H1 (cell line): ENCODE data around the gene MBLAC1. TPM values are rescaled to one million over a fixed set of nuclear protein-coding genes. Genes with fewer than 3 reads are reported as not detected.

Source experiments
- microRNA counts: library from miRNA; unstranded; fragments of <30 nt; microRNA quantifications from one replicate; lab custom pipeline; 2015
- microRNA-seq, 2 experiments: library from miRNA; unstranded; fragments of <30 nt; microRNA quantifications; one replicate each; pipeline versions ENCODE4 to v1.2.0, GENCODE V29; 2016 to 2020; ENCODE audit warnings: borderline microRNAs expressed in 2 of 2, borderline number of aligned reads in 2 of 2, borderline replicate concordance in 1 of 2
- polyA plus RNA-seq, 7 experiments: library from polyadenylated mRNA; depleted of rRNA in 3 of 7; stranded (reverse) in 5 of 7; unstranded in 2 of 7; fragments of >200 nt in 5 of 7; fragments of 200-250 nt in 2 of 7; gene quantifications; 1 replicate in 5 of 7; 2 replicates in 1 of 7; 4 replicates in 1 of 7; pipeline versions ENCODE4 v1.2.1 to v1.2.3, GENCODE V29; 2011 to 2013; ENCODE audit warnings: missing spikeins in 2 of 7, mixed read lengths in 2 of 7
- small RNA-seq: library from polyadenylated mRNA; stranded (forward); fragments of <200 nt; extraction: miRNeasy Mini kit (QIAGEN cat#:217004); gene quantifications from one replicate; pipeline ENCODE3, GENCODE V24; 2013; ENCODE audit not compliant: insufficient read depth
- total RNA-seq: library from RNA; stranded (reverse); fragmentation: NEBNext Ultra II Directional; extraction: Animal tissue kit (Norgen Biotek cat#: 25700); gene quantifications from 2 replicates; pipeline ENCODE4 v1.2.1, GENCODE V29; 2021

MBLAC1 gene
- total and polyA plus RNA-seq, 2 of the 8 experiments (the other 6 are each of a cell fraction or from before 2014, with no cell fraction given) = 1.00 to 1.7 TPM

MicroRNAs within 50 kb of the gene (microRNA counts, 767-probe panel; counts per million panel counts)
- microRNA hsa-miR-106b-5p (lab: Ali Mortazavi, UCI) (5,722 counts per million, percentile 95 among the panel's probes with 10 or more counts), microRNA hsa-miR-25-3p (lab: Ali Mortazavi, UCI) (10,234 counts per million, percentile 98 among the panel's probes with 10 or more counts), microRNA hsa-miR-93-5p (lab: Ali Mortazavi, UCI) (10,507 counts per million, percentile 99 among the panel's probes with 10 or more counts)

Small RNA genes within 50 kb of the gene (microRNA-seq; reads per million reads assigned to microRNA genes)
- gene MIR106B (1,350 to 2,598 reads per million in 2 experiments), gene MIR25 (137 to 262 reads per million in 2 experiments), gene MIR4658 (0 reads per million in 2 experiments), gene MIR93 (2,696 to 3,899 reads per million in 2 experiments)

Small RNA genes within 50 kb of the gene (small RNA-seq; reads per million reads assigned to genes)
- gene MIR106B (2,487 reads per million, percentile 100 among the genes with 10 or more reads in this experiment), gene MIR25 (40,370 reads per million, percentile 100 among the genes with 10 or more reads in this experiment), gene MIR93 (12,692 reads per million, percentile 100 among the genes with 10 or more reads in this experiment)

Other genes starting within 250 kb of the MBLAC1 start
- gene OR2AE1, start 249.9 kb upstream of the MBLAC1 start, total RNA-seq = not detected in 2 replicates
- gene OR2AE1, start 249.9 kb upstream of the MBLAC1 start, polyA plus RNA-seq (2011; rRNA removed) = not detected in 2 replicates
- 6.6 and 7.3 TPM in 2 replicates for gene TRIM4, start 207.4 kb upstream of the MBLAC1 start, total RNA-seq
- 0.02 and 0.03 TPM in 2 replicates for gene TRIM4, start 207.4 kb upstream of the MBLAC1 start, polyA plus RNA-seq (2011; rRNA removed)
- gene GJC3, start 197.3 kb upstream of the MBLAC1 start, total RNA-seq = 2.5 and 3.0 TPM in 2 replicates
- gene GJC3, start 197.3 kb upstream of the MBLAC1 start, polyA plus RNA-seq (2011; rRNA removed) = 1.7 and 2.7 TPM in 2 replicates
- 0.29 and 0.52 TPM in 2 replicates for gene AZGP1, start 150.9 kb upstream of the MBLAC1 start, total RNA-seq
- gene AZGP1, start 150.9 kb upstream of the MBLAC1 start, polyA plus RNA-seq (2011; rRNA removed) = 0.57 and 0.68 TPM in 2 replicates
- gene ZKSCAN1, start 111.4 kb upstream of the MBLAC1 start, total RNA-seq = 37.7 and 40.6 TPM in 2 replicates
- gene ZKSCAN1, start 111.4 kb upstream of the MBLAC1 start, polyA plus RNA-seq (2011; rRNA removed) = 8.2 and 9.3 TPM in 2 replicates
- 25.4 and 26.1 TPM in 2 replicates for gene ZSCAN21, start 77.2 kb upstream of the MBLAC1 start, total RNA-seq
- gene ZSCAN21, start 77.2 kb upstream of the MBLAC1 start, polyA plus RNA-seq (2011; rRNA removed) = 12.7 and 15.4 TPM in 2 replicates
- 49.1 and 50.7 TPM in 2 replicates for gene ZNF3, start 45.2 kb upstream of the MBLAC1 start, total RNA-seq
- 21.3 and 26.9 TPM in 2 replicates for gene ZNF3, start 45.2 kb upstream of the MBLAC1 start, polyA plus RNA-seq (2011; rRNA removed)
- gene COPS6, start 38.0 kb upstream of the MBLAC1 start, total RNA-seq = 127 and 128 TPM in 2 replicates
- 159 and 225 TPM in 2 replicates for gene COPS6, start 38.0 kb upstream of the MBLAC1 start, polyA plus RNA-seq (2011; rRNA removed)
- gene MCM7, start 25.6 kb upstream of the MBLAC1 start, total RNA-seq = 339 and 344 TPM in 2 replicates
- 313 and 394 TPM in 2 replicates for gene MCM7, start 25.6 kb upstream of the MBLAC1 start, polyA plus RNA-seq (2011; rRNA removed)
- gene AP4M1, start 25.3 kb upstream of the MBLAC1 start, total RNA-seq = 15.2 and 15.8 TPM in 2 replicates
- gene AP4M1, start 25.3 kb upstream of the MBLAC1 start, polyA plus RNA-seq (2011; rRNA removed) = 15.9 and 16.6 TPM in 2 replicates
- 101 and 109 TPM in 2 replicates for gene TAF6, start 7.6 kb upstream of the MBLAC1 start, total RNA-seq
- 66.7 and 113 TPM in 2 replicates for gene TAF6, start 7.6 kb upstream of the MBLAC1 start, polyA plus RNA-seq (2011; rRNA removed)
- 15.3 and 15.9 TPM in 2 replicates for gene CNPY4, start 7.3 kb upstream of the MBLAC1 start, total RNA-seq
- gene CNPY4, start 7.3 kb upstream of the MBLAC1 start, polyA plus RNA-seq (2011; rRNA removed) = 9.1 and 10.2 TPM in 2 replicates
- gene LAMTOR4, start 22.0 kb downstream of the MBLAC1 start, total RNA-seq = 153 and 161 TPM in 2 replicates
- 622 and 735 TPM in 2 replicates for gene LAMTOR4, start 22.0 kb downstream of the MBLAC1 start, polyA plus RNA-seq (2011; rRNA removed)
- 20.2 and 22.1 TPM in 2 replicates for gene TRAPPC14, start 31.8 kb downstream of the MBLAC1 start, total RNA-seq
- gene TRAPPC14, start 31.8 kb downstream of the MBLAC1 start, polyA plus RNA-seq (2011; rRNA removed) = 11.9 and 19.6 TPM in 2 replicates
- 5.1 and 5.3 TPM in 2 replicates for gene GAL3ST4, start 41.6 kb downstream of the MBLAC1 start, total RNA-seq
- 13.8 and 15.8 TPM in 2 replicates for gene GAL3ST4, start 41.6 kb downstream of the MBLAC1 start, polyA plus RNA-seq (2011; rRNA removed)
- 44.8 and 46.8 TPM in 2 replicates for gene GPC2, start 50.4 kb downstream of the MBLAC1 start, total RNA-seq
- 25.3 and 47.8 TPM in 2 replicates for gene GPC2, start 50.4 kb downstream of the MBLAC1 start, polyA plus RNA-seq (2011; rRNA removed)
- gene STAG3, start 51.0 kb downstream of the MBLAC1 start, total RNA-seq = 3.3 and 3.8 TPM in 2 replicates
- 1.3 and 1.9 TPM in 2 replicates for gene STAG3, start 51.0 kb downstream of the MBLAC1 start, polyA plus RNA-seq (2011; rRNA removed)
- gene PVRIG, start 93.0 kb downstream of the MBLAC1 start, total RNA-seq = not detected in 2 replicates
- 0.15 TPM in 1 of 2 replicates, not detected in the other for gene PVRIG, start 93.0 kb downstream of the MBLAC1 start, polyA plus RNA-seq (2011; rRNA removed)
- gene SPDYE3, start 180.7 kb downstream of the MBLAC1 start, total RNA-seq = not detected in 2 replicates
- not detected in 2 replicates for gene SPDYE3, start 180.7 kb downstream of the MBLAC1 start, polyA plus RNA-seq (2011; rRNA removed)
- gene PILRB, start 231.2 kb downstream of the MBLAC1 start, total RNA-seq = 32.2 and 34.4 TPM in 2 replicates
- 49.9 and 66.4 TPM in 2 replicates for gene PILRB, start 231.2 kb downstream of the MBLAC1 start, polyA plus RNA-seq (2011; rRNA removed)
- 7.3 and 7.6 TPM in 2 replicates for gene PILRA, start 246.5 kb downstream of the MBLAC1 start, total RNA-seq
- 10.6 and 14.6 TPM in 2 replicates for gene PILRA, start 246.5 kb downstream of the MBLAC1 start, polyA plus RNA-seq (2011; rRNA removed)